HG02763 (cell line): ENCODE measurements around the gene MRM1.

Experiments used
- ATAC-seq: cut with Tn5 transposase; IDR thresholded peaks from one replicate; pipeline ENCODE4 v1.9.1; 2021; ENCODE audit warnings: mild to moderate bottlenecking, moderate library complexity; ENCODE audit not compliant: unreplicated experiment

MRM1 gene

DNA sequence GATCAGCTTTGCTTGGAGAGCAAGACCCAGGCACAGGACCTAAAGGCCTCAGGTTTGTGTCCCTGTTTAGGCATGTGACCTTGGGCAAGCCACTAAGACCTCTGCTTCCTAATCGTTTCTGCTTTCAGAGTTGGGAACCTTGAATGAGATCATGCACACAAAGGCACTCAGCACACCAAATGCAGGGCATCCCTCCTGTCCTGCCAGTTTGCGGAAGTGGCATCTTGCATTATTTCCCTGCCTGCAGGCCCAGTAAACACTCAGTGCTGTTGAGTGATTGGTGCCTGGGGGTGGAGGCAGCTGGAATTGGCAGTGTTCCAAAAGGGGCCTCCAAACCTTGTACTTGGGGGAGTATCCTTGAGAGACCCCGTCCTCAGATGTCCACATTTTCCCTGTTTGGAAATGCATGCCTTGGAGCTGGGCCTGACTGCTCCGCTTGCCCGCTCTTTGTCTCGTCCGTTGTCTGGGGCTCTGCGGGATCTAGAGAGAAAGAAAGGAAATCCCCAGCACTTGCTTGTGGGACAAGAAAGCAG, 28.7 kb downstream of the MRM1 start:
- ATAC-seq, result no peak

DNA sequence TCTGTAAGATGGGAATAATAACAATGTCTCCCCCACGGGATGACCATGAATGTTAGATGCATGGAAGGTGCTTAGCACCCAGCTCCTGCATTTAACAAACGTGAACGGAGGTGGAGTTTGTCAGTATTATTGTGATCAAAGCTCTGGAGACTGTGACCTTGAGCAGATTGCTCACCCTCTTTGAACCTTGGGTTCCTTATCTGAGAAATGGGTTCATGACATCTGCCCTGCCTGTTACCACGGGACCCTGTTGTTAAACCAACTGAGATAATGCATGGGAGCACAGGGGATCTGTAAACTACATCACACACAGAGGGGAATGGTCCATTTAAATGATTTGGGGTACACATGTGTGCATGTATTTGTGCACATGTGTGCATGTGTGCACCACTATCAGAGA, 29.6 kb downstream of the MRM1 start:
- ATAC-seq, result no peak

DNA sequence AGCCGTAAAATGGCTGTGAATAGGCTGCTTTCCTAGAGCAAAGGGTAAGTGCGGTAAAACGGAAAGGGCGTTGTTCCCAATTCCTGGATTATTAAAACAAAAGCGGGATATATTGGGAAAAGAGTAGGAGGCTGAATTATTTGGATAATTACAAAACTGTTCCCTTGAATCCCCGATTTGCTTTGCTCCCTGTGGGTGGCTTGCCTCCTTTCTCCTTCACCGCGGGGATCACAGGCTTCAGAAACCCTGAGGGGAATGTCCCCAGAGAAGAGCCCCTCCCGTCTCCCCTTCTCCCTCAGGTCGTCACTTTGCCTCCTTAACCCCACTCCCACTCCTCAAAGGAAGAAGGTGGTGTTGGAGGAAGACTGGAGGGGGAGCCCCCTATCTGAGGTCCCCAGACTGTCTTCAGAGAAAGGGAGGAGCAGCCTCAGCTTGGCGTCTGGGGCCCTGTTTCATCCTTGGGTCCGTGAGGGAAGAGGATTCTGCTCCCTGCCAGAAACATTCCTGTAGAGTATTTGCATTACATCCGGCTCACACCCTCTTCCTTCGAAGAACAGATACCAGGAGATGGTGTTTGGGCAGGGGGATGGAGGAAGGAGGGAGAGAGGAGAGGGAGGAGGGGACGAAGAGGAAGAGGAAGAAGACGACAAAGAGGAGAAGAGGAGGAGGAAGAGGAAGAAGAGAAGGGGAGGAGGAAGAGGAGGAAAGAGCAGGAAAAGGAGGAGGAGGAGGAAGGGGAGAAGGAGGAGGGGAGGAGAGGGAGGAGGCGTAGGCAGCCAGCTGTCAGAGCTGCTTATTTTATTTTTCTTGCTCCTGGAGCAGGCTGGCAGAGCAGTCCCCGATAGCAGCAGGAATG, 31.8 kb downstream of the MRM1 start:
- ATAC-seq, result no peak

DNA sequence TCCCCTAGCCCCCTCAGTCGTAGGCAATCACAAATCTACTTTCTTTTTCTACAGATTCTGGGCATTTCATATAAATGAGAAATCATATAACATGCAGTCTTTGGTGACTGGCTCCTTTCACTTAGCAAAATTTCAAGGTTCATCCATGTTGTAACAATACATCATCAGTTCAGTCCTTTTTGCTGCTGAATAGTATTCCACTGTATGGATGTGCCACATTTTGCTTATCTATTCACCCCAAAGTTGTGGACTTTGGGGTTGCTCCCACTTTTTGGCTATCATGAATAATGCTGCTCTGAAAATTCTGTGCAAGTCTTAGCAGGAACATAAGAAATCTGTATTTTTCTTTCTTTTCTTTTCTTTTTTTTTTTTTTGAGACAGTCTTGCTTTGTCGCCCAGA, 39.0 kb downstream of the MRM1 start:
- no peak for ATAC-seq

DNA sequence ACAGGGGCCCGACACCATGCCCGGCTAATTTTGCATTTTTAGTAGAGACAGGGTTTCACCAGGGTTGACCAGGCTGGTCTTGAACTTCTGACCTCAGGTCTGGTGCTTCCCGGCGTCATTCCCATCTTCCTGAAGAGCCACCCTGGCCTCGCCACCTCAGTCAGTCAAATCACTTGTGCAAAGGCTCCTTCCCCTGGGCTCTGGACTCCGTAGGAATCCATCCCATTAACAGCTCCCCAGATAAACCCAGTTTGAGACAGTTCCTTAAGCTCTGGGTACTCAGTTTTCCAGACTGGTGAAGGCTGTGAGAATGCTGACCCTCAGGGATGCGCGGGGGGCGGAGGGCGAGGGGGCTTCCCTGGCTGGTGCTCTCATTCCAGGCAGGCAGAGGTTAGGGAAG, 39.5 kb downstream of the MRM1 start:
- no peak for ATAC-seq

DNA sequence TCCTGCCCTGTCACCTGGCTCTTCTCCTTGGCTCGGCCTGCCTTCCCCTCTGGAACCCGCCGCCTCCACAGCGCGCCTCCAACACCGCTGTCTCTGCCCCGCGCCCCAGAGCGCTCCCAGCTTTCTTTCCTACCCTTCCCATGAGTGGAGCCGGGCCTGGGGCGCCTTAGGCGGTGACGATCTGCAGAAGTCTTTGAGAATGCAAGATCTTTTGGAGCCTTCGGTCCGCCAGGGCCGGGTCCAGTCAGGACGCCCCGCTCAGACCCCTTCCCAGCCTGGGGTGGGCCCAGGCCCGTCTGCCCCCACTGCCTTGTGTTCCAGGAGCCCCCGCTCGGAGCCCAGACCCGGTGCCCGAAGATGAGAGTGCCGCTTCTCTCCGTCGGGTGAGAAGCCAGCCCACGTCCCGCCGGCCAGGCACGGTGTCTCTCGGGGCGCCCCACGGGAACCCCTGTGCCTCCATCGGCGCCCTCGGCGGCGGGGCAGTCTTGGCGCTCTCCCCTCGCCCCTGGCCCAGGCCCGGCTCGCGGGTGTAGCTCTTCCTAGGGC, 40.0 kb downstream of the MRM1 start:
- no peak for ATAC-seq

DNA sequence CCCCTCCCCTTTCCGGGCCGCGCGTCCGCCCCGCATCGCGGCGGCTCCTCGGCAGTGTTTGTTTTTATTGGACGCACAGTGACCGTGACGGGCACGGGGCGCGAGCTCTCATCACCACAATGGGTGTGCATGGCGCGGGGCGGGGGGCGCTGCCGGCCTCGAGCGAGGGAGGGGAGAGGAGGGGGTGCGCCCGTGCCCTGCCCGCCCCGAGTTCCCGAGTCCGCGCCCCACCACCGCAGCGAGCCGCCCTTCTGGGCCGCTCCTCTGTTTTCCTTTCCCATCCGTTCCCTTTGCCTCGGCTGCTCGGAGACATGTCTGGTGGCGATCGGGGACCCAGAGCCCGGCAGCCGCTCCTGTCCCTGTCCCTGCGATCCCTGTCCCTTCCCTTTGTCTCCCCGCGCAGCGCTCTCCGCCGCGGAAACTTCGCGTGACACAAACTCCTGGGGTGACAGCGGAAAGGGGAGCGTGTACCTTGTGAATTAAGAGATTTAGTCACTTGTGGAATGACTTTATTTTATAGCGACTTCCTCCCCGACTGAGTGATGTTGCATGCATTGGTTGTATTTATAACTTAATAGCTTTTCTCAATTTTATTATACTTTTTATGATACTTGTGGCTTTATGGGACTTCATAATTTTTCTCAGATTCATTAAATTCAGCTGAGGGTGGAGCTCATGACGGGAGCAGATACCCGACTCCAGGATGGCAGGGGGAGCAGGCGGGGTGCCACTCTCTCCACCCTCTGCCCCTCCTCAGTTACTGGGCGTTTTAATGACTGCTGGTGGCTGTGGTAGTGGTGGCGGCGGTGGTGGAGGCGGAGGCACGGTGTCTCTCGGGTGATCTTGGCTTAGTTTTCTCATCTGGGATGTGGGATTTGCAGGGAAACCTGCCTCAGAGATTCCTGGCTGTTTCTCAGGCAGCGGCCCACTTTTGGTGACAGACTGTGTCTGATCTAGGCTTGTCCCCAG, 40.8 kb downstream of the MRM1 start:
- ATAC-seq, result no peak

DNA sequence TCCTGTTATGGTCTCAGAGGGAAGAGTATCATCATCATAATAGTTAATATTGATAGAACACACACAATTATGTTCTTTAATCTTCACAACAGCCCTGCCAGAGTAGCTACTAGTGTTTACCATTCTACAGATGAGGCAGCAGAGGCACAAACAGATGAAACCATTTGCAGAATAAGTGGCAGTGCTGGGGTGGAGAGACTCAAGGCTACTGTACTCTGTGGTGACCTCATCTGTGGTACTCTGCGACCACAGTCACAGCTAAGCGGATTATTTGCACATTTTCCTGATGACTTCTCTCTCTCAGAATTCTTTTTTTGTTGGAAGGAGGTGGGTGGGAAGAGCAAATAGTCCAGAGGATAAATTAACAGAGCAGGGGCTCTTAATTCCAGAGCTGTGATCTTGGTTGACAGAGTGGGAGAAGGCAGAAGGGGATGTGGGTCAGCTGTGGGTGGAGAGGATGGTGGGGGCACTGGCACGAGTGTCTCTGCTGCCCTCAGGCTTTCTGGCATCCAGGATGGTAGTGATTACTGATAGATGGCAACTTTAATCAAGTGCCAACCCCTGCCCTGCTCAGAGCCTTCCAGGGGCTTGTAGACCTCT, 41.8 kb downstream of the MRM1 start:
- no peak for ATAC-seq

DNA sequence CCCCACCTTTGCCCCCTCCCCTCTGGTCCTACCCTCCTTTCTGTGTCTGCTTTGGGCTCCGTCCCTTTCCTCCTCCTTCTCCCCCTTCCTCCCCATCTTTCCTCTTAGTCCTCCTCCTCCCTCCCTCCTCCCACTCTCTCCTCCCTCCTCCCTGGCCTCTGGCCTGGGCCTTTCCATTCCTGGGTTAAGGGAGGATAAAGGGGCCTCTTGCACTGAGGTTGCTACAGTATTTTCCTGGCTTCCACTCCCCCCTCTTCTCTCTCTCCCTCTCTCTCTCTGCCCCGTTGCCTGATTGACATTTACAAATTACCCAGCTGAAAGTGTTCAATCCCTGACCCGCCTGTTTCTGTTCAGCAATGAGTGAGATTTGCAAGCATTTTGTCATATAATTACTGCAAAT, 44.0 kb downstream of the MRM1 start:
- ATAC-seq, result no peak

DNA sequence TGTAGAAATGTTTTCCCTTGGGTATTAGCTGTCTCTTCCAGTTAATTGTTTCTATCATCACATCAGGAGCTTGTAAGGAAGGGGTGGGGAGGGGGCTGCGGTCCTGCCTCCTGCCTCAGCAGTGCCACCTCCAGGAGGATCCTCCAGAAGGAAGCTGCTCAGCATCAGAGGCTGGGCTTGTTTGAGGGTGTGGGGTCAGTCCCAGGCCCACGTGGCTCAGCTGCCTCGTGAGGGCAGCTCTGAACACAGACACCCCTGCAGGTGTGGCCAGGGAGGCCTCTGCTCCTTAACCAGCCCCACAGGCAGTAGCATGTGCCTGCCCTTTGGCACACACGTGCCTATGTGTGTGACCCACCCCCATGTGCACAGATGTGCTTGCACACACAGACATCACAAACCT, 46.3 kb downstream of the MRM1 start:
- ATAC-seq, result no peak

DNA sequence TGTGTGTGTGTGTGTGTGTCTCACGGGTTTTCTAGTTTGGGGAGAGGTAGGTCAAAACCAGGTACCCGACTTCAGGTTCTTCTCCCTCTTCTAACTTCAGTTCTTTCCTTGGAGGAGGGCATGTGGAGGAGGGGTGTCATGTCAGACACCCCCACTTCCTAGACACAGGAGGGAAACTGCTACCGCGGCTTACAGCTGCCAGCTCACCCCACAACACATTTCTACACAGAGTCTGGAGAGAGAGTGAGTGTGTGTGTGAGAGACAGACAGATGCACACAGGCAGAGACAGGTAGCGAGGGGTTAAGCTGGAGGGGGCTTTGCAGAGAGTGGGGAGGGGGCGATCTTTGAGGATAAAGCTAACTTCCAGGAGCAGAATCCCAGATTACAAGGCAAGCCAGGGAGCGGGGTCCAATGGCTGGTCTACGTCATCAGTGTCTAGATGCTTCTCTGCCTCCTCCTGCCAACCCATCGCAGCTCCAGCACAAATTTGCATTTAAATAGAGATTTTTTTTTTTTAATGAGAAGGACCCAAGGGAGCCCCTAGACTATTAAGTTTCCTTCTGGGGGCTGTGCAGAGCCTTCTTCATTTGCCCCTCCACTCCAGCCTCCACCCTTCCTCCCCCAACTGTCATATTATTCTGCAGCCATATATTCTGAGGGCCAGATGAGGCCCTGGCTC, 48.9 kb downstream of the MRM1 start:
- no peak for ATAC-seq

DNA sequence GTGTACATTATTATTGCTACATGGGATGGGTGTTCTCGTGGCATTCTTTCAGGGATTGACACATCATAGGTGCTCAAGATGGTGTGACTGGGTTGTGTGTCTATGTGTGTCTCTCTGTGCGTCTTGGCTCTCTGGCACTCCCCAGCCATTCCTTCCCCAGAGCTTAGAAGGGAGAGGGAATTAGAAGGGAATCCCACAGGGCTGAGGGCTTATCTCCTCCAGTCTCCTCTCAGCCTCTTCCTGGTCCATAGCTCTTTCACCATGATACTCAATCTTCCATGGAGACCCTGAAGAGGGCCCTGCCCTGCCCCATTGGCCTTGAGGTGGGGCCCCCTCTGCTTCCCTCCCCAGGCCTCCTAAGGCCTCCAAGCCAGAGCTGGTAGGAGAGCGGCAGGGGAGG, 52.0 kb downstream of the MRM1 start:
- ATAC-seq, result no peak

DNA sequence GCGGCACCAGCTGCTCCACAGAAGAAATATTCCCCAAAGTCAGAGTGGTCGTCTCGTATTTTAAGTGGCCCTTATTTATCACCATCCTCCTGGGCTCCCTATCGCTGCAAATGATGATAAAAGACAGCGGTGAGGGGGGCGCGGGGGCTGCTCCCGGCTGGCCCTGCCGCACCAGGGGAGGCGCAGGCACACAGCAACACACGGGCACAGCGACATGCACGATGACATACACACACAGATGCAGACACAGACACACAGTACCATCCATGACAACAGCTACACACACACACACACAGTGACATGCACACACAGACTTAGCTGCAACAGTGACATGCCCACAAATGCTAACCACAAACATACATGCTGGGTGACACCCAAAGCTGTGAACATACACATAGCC, 52.5 kb downstream of the MRM1 start:
- ATAC-seq, result no peak

DNA sequence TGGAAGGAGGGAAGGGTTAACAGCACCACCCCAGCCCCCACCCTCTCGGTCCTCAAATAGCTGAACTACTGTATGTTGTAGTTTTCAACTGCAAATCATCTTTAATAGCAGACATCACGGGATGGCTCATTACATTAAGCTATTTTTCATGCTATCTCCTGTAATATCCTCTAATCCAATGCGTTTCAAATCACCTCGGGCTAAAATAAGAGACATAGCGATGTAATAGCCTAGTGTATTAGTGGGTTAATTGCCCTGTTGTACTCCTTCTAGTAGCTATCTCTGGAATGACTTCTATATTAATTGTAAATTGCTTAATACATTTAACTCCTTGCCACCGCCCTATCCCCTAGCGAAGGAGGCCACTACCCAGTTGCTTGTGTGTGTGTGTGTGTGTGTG, 54.3 kb downstream of the MRM1 start:
- ATAC-seq, result no peak

DNA sequence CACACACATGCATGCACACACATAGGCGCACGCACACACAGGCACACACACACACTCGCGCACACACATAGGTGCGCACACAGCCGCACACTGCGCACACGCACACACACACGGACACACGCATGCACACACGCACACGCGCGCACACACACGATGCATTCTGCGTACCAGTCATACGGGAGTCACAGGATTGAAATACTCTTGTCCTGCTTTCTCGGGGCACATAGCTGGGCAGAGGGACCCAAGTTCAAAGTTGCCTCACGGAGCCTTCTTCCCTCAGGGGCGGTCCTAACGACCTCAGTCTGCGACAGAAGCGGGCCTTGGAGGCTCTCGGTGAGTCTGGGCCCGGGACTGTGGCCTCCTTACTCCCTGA, 56.0 kb downstream of the MRM1 start:
- ATAC-seq, result no peak

DNA sequence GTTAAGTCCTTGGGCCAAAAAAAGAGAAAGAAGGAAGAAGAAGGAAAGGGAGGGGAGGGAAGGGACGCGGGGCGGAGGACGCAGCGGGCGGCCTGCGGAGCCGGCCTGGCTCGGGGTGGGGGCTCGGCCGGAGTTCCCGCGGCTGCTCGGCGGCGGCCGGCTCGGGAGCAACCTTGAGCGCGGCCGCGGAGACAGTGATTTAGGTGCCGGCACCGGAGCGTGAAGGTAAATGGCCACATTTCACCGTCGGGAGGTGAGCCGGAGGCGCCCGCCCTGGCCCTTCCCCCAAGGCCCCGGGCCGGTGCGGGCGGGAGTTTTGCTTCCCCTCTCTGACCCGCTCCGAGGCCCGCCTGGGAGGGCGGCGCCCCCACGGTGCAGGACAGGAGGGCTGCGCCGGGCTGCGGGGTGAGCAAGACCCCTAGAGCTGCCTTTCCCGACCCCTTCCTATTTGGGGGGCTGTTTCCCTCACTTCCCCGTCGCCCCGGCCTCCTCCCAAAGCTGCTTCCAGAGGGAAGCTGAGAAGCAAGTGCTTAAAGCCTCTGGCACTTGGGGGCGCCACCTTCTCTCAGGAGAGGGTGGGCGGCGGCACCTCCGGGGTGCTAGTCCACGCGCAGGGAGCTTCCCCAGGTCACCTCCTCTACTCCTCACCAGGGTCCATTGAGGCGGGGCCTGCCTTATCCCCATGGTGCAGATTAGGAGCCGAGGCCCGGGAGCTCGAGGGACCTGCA, 56.5 kb downstream of the MRM1 start:
- ATAC-seq, result no peak
